Spleen (tissue), 11 donors: Measurements from ENCODE around the gene SYNM. TPM values are rescaled to one million over a fixed set of nuclear protein-coding genes. Genes with fewer than 3 reads are reported as not detected.

Source experiments
- DNase-seq: peaks from one replicate; pipeline ENCODE4 v3.0.0-alpha.2; 2020
- H3K27ac ChIP-seq, 8 donors: fragments of 200-600 bp; sonication (generic) in 7 of 8; 1 replicate in 4 of 8; 2 replicates in 4 of 8; pipeline versions ENCODE4 v1.5.0 to v1.8.0; 2016 to 2021; ENCODE audit warnings: inconsistent platforms in 4 of 8, mild to moderate bottlenecking in 4 of 8, moderate library complexity in 1 of 8
- H3K27me3 ChIP-seq, 7 donors: fragments of 200-600 bp; sonication (generic) in 6 of 7; replicated peaks in 1 of 7; 1 replicate in 4 of 7; 2 replicates in 3 of 7; pipeline versions ENCODE4 v1.5.0 to v1.8.0; 2016 to 2021; ENCODE audit warnings: inconsistent platforms in 3 of 7, mild to moderate bottlenecking in 1 of 7
- H3K36me3 ChIP-seq, 6 donors: fragments of 200-600 bp; sonication (generic) in 5 of 6; 1 replicate in 4 of 6; 2 replicates in 2 of 6; pipeline versions ENCODE4 v1.5.0 to v1.8.0; 2016 to 2021; ENCODE audit warnings: inconsistent platforms in 2 of 6
- H3K4me1 ChIP-seq, 6 donors: fragments of 200-600 bp; sonication (generic) in 5 of 6; 1 replicate in 3 of 6; 2 replicates in 3 of 6; pipeline versions ENCODE4 v1.5.0 to v1.8.0; 2016 to 2021; ENCODE audit warnings: inconsistent platforms in 3 of 6
- H3K4me3 ChIP-seq, 8 donors: fragments of 200-600 bp; sonication (generic) in 7 of 8; 1 replicate in 4 of 8; 2 replicates in 4 of 8; pipeline versions ENCODE4 v1.5.0 to v1.8.0; 2016 to 2021; ENCODE audit warnings: inconsistent platforms in 4 of 8, mild to moderate bottlenecking in 4 of 8, moderate library complexity in 2 of 8
- H3K9me3 ChIP-seq, 8 donors: fragments of 200-600 bp; sonication (generic) in 7 of 8; 1 replicate in 4 of 8; 2 replicates in 4 of 8; pipeline versions ENCODE4 v1.5.0 to v1.8.0; 2016 to 2021; ENCODE audit warnings: inconsistent platforms in 4 of 8
- CTCF ChIP-seq, 11 experiments: fragments of 200-600 bp in 7 of 11; fragments of 450-650 bp in 4 of 11; sonication (generic) in 4 of 11; IDR thresholded peaks in 8 of 11; conservative IDR thresholded peaks in 3 of 11; 1 replicate in 7 of 11; 2 replicates in 4 of 11; pipeline versions ENCODE4 v1.4.0 to v1.8.0; 2016 to 2021; ENCODE audit warnings: antibody characterized with exemption in 11 of 11, inconsistent platforms in 4 of 11, mild to moderate bottlenecking in 1 of 11
- POLR2A ChIP-seq, 3 donors: fragments of 450-650 bp; IDR thresholded peaks; one replicate each; pipeline ENCODE4 v1.5.1; 2017; ENCODE audit warnings: antibody characterized with exemption in 3 of 3, mild to moderate bottlenecking in 1 of 3
- POLR2AphosphoS5 ChIP-seq, 3 donors: sonication (generic); formaldehyde crosslinking; IDR thresholded peaks; one replicate each; pipeline ENCODE4 v1.5.1; 2017; ENCODE audit warnings: antibody characterized with exemption in 3 of 3
- WGBS, 5 donors: extraction: QIAGEN DNeasy Blood & Tissue Kit in 3 of 5; methylation state at CpG; one replicate each; pipeline versions ENCODE4 v1.1.5 to v1.1.7; 2013 to 2018; 5-methylcytosine and 5-hydroxymethylcytosine counted together
- intact Hi-C: fragments of 100-400 bp; cut with DNase I; formaldehyde crosslinking; loops from one replicate; pipeline ENCODE4 v1.15.0; 2023; ENCODE audit warnings: low total_unique reads
- polyA plus RNA-seq, 3 donors: library from polyadenylated mRNA; stranded (reverse); fragments of 200-250 nt; gene quantifications; one replicate each; pipeline ENCODE4 v1.2.1, GENCODE V29; 2013
- total RNA-seq, 7 donors: library from RNA; depleted of rRNA in 3 of 7; stranded (reverse); fragments of >200 nt in 3 of 7; fragmentation: NEBNext Ultra II Directional in 4 of 7; extraction: Animal tissue kit (Norgen Biotek cat#: 25700) in 4 of 7; gene quantifications; one replicate each; pipeline versions ENCODE4 v1.1.0 to v1.2.1, GENCODE V29; 2016 to 2021
- donor health status: healthy with polysubstance abuse.
- donor health status: DM: no; HTN: no; CAD: no; lungs with moderate emphysema.
- donor health status: DM: no; HTN: no; CAD: no.
- donor health status: Bipolar disorder and iron deficiency.
- donor health status: healthy.
- donor health status: DM: no; HTN: no; CAD: no.
- donor health status: DM: yes; HTN: yes; CAD: no.

Gene SYNM
- total and polyA plus RNA-seq, 10 donors = 3.3 to 10.7 (median 4.1) TPM

- Histone ChIP-seq H3K4me1 (no peaks in the 10 kb centered on the region), H3K4me3 (no peak overlapping the region), H3K27ac (no peak overlapping the region), H3K36me3 (peaks cover 0 to 18% (median 0%) of the 10 kb centered on the region in 6 donors), H3K27me3 (no peaks in the 10 kb centered on the region), H3K9me3 (no peaks in the 10 kb centered on the region)
- intact Hi-C loops = no loop called here
- DNase-seq = no peak
- WGBS, 5 donors = 94 to 97% (median 96%) methylated on average over 15 to 25 of the region's 25 CpGs
- TF ChIP-seq CTCF (IDR thresholded peaks at IDR 0.05 in 8 of 11, conservative IDR thresholded peaks at IDR 0.05 in 3 of 11) = no peak
- no peak for TF ChIP-seq POLR2A (IDR thresholded peaks at IDR 0.05)
- TF ChIP-seq POLR2AphosphoS5 (IDR thresholded peaks at IDR 0.05) = no peak
Measured at GRCh38 chr15:99131441-99132023, 26.7 kb downstream of the SYNM start.

DNA sequence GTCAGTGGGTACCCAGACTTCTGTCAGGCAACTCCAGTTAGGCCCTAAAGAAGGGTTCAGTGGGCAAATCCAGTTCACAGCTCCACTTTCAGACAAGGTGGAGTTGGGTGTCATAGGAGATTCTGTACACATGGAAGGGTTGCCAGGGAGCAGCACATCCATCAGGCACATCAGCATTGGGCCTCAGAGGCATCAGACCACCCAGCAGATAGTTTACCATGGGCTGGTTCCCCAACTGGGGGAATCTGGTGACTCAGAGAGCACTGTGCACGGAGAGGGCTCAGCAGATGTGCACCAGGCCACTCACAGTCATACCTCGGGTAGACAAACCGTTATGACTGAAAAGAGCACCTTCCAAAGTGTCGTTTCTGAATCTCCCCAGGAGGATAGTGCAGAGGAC, 27.2 kb downstream of the SYNM start:
- TF ChIP-seq POLR2A (IDR thresholded peaks at IDR 0.05) (no peak), POLR2AphosphoS5 (IDR thresholded peaks at IDR 0.05) (no peak), CTCF (IDR thresholded peaks at IDR 0.05 in 8 of 11, conservative IDR thresholded peaks at IDR 0.05 in 3 of 11) (no peak)
- intact Hi-C loops = no loop called here
- no peaks in the 10 kb centered on the region for H3K27me3 ChIP-seq
- H3K27ac ChIP-seq = no peak overlapping the region
- 77 to 92% (median 84%) methylated on average over 4 of the region's 4 CpGs for WGBS, 5 donors
- H3K9me3 ChIP-seq = no peaks in the 10 kb centered on the region
- H3K4me3 ChIP-seq = no peak overlapping the region
- no peak for DNase-seq
- peaks cover 0 to 24% (median 3%) of the 10 kb centered on the region in 6 donors for H3K36me3 ChIP-seq
- no peaks in the 10 kb centered on the region for H3K4me1 ChIP-seq

- no peak for DNase-seq
- Histone ChIP-seq H3K36me3 (peaks cover 0 to 31% (median 5%) of the 10 kb centered on the region in 6 donors), H3K9me3 (no peaks in the 10 kb centered on the region), H3K27ac (no peak overlapping the region), H3K4me3 (no peak overlapping the region), H3K27me3 (no peaks in the 10 kb centered on the region), H3K4me1 (no peaks in the 10 kb centered on the region)
- no peak for TF ChIP-seq CTCF (IDR thresholded peaks at IDR 0.05 in 8 of 11, conservative IDR thresholded peaks at IDR 0.05 in 3 of 11)
- no peak for TF ChIP-seq POLR2AphosphoS5 (IDR thresholded peaks at IDR 0.05)
- no peak for TF ChIP-seq POLR2A (IDR thresholded peaks at IDR 0.05)
- 83 to 93% (median 90%) methylated on average over 18 of the region's 18 CpGs for WGBS, 5 donors
- intact Hi-C loops = no loop called here
Measured at GRCh38 chr15:99132634-99133287, 27.9 kb downstream of the SYNM start.

DNA sequence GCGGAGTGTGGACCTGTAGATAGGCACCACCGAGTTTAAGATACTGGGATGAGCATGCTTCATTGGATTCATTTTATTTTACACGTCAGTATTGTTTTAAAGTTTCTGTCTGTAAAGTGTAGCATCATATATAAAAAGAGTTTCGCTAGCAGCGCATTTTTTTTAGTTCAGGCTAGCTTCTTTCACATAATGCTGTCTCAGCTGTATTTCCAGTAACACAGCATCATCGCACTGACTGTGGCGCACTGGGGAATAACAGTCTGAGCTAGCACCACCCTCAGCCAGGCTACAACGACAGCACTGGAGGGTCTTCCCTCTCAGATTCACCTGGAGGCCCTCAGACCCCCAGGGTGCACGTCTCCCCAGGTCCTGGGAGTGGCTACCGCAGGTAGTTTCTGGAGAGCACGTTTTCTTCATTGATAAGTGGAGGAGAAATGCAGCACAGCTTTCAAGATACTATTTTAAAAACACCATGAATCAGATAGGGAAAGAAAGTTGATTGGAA, 29.5 kb downstream of the SYNM start:
- no peak for DNase-seq
- TF ChIP-seq POLR2A (IDR thresholded peaks at IDR 0.05) = no peak
- TF ChIP-seq POLR2AphosphoS5 (IDR thresholded peaks at IDR 0.05) = no peak
- no peak for TF ChIP-seq CTCF (IDR thresholded peaks at IDR 0.05 in 8 of 11, conservative IDR thresholded peaks at IDR 0.05 in 3 of 11)
- H3K27me3 ChIP-seq = no peaks in the 10 kb centered on the region
- H3K4me1 ChIP-seq = no peaks in the 10 kb centered on the region
- H3K4me3 ChIP-seq = no peak overlapping the region
- peaks cover 0 to 44% (median 5%) of the 10 kb centered on the region in 6 donors for H3K36me3 ChIP-seq
- 84 to 89% (median 86%) methylated on average over 11 of the region's 11 CpGs for WGBS, 5 donors
- intact Hi-C loops = no loop called here
- H3K27ac ChIP-seq = no peak overlapping the region
- no peaks in the 10 kb centered on the region for H3K9me3 ChIP-seq
